IPS-15b (cell line): Measurements from ENCODE around the gene DMD.
"Not testable (repeated sequence)": the region's sequence is repeated elsewhere in the genome, so short reads cannot be mapped to it uniquely, and the experiment has no call there.

Source experiments
- H3K27me3 ChIP-seq: one replicate; pipeline ENCODE4 v1.6.1; 2013; ENCODE audit warnings: low read length; ENCODE audit not compliant: control insufficient read depth, insufficient read depth
- H3K36me3 ChIP-seq: one replicate; pipeline ENCODE4 v1.6.1; 2013; ENCODE audit warnings: low read length; ENCODE audit not compliant: control insufficient read depth, insufficient read depth
- H3K4me1 ChIP-seq: one replicate; pipeline ENCODE4 v1.6.1; 2013; ENCODE audit warnings: mild to moderate bottlenecking, low read length; ENCODE audit not compliant: control insufficient read depth, insufficient read depth
- H3K4me3 ChIP-seq: one replicate; pipeline ENCODE4 v1.5.1; 2013; ENCODE audit warnings: low read depth, low read length
- H3K9ac ChIP-seq: one replicate; pipeline ENCODE4 v1.6.1; 2013; ENCODE audit warnings: low read depth, mild to moderate bottlenecking, low read length
- H3K9me3 ChIP-seq: one replicate; pipeline ENCODE4 v1.6.1; 2013; ENCODE audit warnings: mild to moderate bottlenecking, low read length; ENCODE audit not compliant: control insufficient read depth, insufficient read depth

DMD gene

DNA sequence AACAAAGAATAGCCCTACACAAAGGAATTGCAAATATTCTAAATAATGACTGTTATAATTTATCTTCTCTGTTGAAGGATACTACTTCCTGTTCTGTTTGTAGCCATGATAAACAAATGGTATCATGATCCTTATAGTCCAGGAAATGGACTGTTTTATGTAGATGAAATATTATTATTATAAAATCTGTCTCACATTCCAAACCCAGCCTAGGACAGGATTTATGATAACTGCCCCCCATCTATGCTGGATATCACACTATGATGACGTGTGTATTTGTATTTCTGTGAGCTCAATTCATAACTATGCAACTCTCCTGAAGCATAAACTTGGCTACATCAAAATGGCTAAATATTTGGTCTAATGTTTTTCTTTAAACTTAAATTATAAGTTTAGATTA lies 21.3 kb downstream of the DMD start:
- H3K4me1 ChIP-seq: peaks cover 11% of the 10 kb centered on the region
- no peak overlapping the region for H3K4me3 ChIP-seq
- H3K27me3 ChIP-seq: peaks cover 21% of the 10 kb centered on the region
- no peak overlapping the region for H3K9ac ChIP-seq
- H3K36me3 ChIP-seq: no peaks in the 10 kb centered on the region
- H3K9me3 ChIP-seq: no peaks in the 10 kb centered on the region

GRCh38 chrX:33188881-33189280 lies 22.5 kb downstream of the DMD start:
- H3K4me3 ChIP-seq: no peak overlapping the region
- no peaks in the 10 kb centered on the region for H3K36me3 ChIP-seq
- H3K4me1 ChIP-seq: peaks cover 11% of the 10 kb centered on the region
- peaks cover 21% of the 10 kb centered on the region for H3K27me3 ChIP-seq
- H3K9me3 ChIP-seq: no peaks in the 10 kb centered on the region
- H3K9ac ChIP-seq: no peak overlapping the region

- no peak overlapping the region for H3K4me3 ChIP-seq
- peaks cover 14% of the 10 kb centered on the region for H3K4me1 ChIP-seq
- H3K27me3 ChIP-seq: peaks cover 21% of the 10 kb centered on the region
- H3K36me3 ChIP-seq: no peaks in the 10 kb centered on the region
- no peaks in the 10 kb centered on the region for H3K9me3 ChIP-seq
- no peak overlapping the region for H3K9ac ChIP-seq
These were observed 23.1 kb downstream of the DMD start for GRCh38 chrX:33188286-33188685.

DNA sequence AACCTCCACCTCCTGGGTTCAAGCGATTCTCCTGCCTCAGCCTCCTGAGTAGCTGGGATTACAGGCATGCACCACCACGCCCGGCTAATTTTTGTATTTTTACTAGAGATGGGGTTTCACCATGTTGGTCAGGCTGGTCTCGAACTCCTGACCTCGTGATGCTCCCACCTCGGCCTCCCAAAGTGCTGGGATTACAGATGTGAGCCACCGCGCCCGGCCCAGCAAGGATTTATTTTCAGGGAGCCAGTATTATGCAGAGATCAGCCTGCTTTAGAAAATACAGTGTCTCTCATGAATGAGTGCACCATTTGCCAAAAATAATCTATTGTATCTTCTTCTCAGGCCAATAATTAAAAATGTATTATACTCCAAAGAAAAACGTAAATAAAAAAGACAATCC lies 26.5 kb downstream of the DMD start:
- Histone ChIP-seq H3K4me1 (peaks cover 16% of the 10 kb centered on the region), H3K27me3 (peaks cover 18% of the 10 kb centered on the region)
- H3K36me3 ChIP-seq, H3K9me3 ChIP-seq, H3K9ac ChIP-seq, H3K4me3 ChIP-seq: not testable (repeated sequence)

DNA sequence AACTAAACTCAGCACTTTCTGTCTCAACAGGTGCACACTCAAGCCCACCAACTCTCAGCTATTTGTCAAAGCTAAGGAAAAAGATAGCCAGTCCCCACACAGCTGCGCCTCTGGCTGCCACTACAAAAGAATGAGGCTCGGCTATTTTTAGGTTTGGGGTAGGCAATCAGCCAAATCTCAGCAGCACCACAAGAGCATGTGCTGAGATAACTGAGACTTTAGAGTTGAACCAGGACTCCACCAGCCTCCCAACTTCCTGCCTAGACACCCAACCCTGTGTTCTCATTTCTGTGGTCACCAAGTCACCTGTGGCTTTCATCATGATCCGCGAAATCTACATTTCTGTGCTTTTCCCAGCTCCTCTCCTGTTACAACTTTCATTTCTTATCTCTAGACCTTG lies 28.0 kb downstream of the DMD start:
- H3K36me3 ChIP-seq: no peaks in the 10 kb centered on the region
- H3K9me3 ChIP-seq: no peaks in the 10 kb centered on the region
- H3K4me1 ChIP-seq: peaks cover 9% of the 10 kb centered on the region
- peaks cover 10% of the 10 kb centered on the region for H3K27me3 ChIP-seq
- H3K4me3 ChIP-seq: no peak overlapping the region
- no peak overlapping the region for H3K9ac ChIP-seq

GRCh38 chrX:33178690-33179089 lies 32.7 kb downstream of the DMD start:
- no peaks in the 10 kb centered on the region for H3K27me3 ChIP-seq
- no peaks in the 10 kb centered on the region for H3K9me3 ChIP-seq

GRCh38 chrX:33178218-33178617 lies 33.1 kb downstream of the DMD start:
- no peak overlapping the region for H3K4me3 ChIP-seq
- H3K36me3 ChIP-seq: no peaks in the 10 kb centered on the region
- H3K27me3 ChIP-seq: no peaks in the 10 kb centered on the region
- no peaks in the 10 kb centered on the region for H3K9me3 ChIP-seq
- H3K9ac ChIP-seq: no peak overlapping the region
- H3K4me1 ChIP-seq: peaks cover 1% of the 10 kb centered on the region

More at GRCh38 chrX:33178690-33179089, 32.7 kb downstream of the DMD start:
- Histone ChIP-seq H3K9ac (no peak overlapping the region), H3K36me3 (no peaks in the 10 kb centered on the region), H3K4me1 (peaks cover 4% of the 10 kb centered on the region), H3K4me3 (no peak overlapping the region)

DNA sequence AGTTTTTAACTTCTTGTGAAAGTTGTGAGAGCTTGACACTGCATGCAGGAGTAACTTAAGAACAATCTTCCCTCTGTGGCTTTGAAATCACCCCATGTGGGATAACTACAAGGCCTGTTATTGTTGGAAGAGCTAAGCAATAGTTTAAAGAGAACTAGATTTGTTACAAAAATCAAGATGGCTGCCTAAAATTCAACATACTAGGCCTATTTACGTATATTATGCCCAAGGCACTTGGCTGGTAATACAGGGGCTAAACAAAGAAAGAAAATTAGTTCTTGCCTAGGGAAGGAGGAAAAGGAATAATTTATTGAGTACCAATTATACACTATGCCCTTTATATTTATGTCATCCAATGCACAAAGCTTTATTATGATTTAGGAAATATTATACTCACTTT lies 36.1 kb downstream of the DMD start:
- no peaks in the 10 kb centered on the region for H3K4me1 ChIP-seq
- H3K9me3 ChIP-seq: no peaks in the 10 kb centered on the region
- no peaks in the 10 kb centered on the region for H3K27me3 ChIP-seq
- H3K4me3 ChIP-seq: no peak overlapping the region
- H3K36me3 ChIP-seq: no peaks in the 10 kb centered on the region
- H3K9ac ChIP-seq: no peak overlapping the region

GRCh38 chrX:33171041-33171440 lies 40.3 kb downstream of the DMD start:
- H3K4me1 ChIP-seq: no peaks in the 10 kb centered on the region
- H3K36me3 ChIP-seq: no peaks in the 10 kb centered on the region
- no peak overlapping the region for H3K4me3 ChIP-seq
- no peaks in the 10 kb centered on the region for H3K27me3 ChIP-seq
- no peak overlapping the region for H3K9ac ChIP-seq
- H3K9me3 ChIP-seq: no peaks in the 10 kb centered on the region

- no peak overlapping the region for H3K9ac ChIP-seq
- H3K4me1 ChIP-seq: no peaks in the 10 kb centered on the region
- H3K27me3 ChIP-seq: no peaks in the 10 kb centered on the region
- no peak overlapping the region for H3K4me3 ChIP-seq
- H3K36me3 ChIP-seq: no peaks in the 10 kb centered on the region
- H3K9me3 ChIP-seq: no peaks in the 10 kb centered on the region
These were observed 49.5 kb downstream of the DMD start for GRCh38 chrX:33161829-33162228.

GRCh38 chrX:33160273-33160672 lies 51.1 kb downstream of the DMD start:
- Histone ChIP-seq H3K4me3 (no peak overlapping the region), H3K27me3 (no peaks in the 10 kb centered on the region), H3K9me3 (no peaks in the 10 kb centered on the region), H3K36me3 (no peaks in the 10 kb centered on the region), H3K9ac (no peak overlapping the region), H3K4me1 (no peaks in the 10 kb centered on the region)

GRCh38 chrX:33156152-33156726 lies 55.1 kb downstream of the DMD start:
- Histone ChIP-seq H3K4me1 (no peaks in the 10 kb centered on the region), H3K36me3 (no peaks in the 10 kb centered on the region), H3K9ac (no peak overlapping the region), H3K4me3 (no peak overlapping the region), H3K9me3 (no peaks in the 10 kb centered on the region), H3K27me3 (no peaks in the 10 kb centered on the region)
